H1 (cell line): ENCODE measurements around the gene RXFP4. TPM values are rescaled to one million over a fixed set of nuclear protein-coding genes. Genes with fewer than 3 reads are reported as not detected.

Experiments used
- BACH1 ChIP-seq: IDR thresholded peaks from 2 replicates; pipeline ENCODE4 v1.6.1; 2012; ENCODE audit warnings: low read length, improper control_type of control experiment
- CTBP2 ChIP-seq: IDR thresholded peaks from 2 replicates; pipeline ENCODE4 v1.7.0; 2011; ENCODE audit warnings: borderline replicate concordance, mild to moderate bottlenecking, moderate library complexity, mixed read lengths, low read length; ENCODE audit not compliant: insufficient read depth, insufficient read length
- EGR1 ChIP-seq: IDR thresholded peaks from 2 replicates; pipeline ENCODE4 v1.6.1; 2011; ENCODE audit warnings: low read depth, low read length, borderline replicate concordance
- KDM4A ChIP-seq: IDR thresholded peaks from one replicate; pipeline ENCODE4 v1.7.1; 2012; ENCODE audit warnings: low read depth, mild to moderate bottlenecking, moderate library complexity, low read length, inconsistent platforms; ENCODE audit not compliant: severe bottlenecking
- KDM5A ChIP-seq: fragments of 200-600 bp; IDR thresholded peaks from 2 replicates; pipeline ENCODE4 v1.7.1; 2012; ENCODE audit warnings: mild to moderate bottlenecking, low read length, inconsistent platforms, mixed read lengths
- MAFK ChIP-seq: IDR thresholded peaks from 2 replicates; pipeline ENCODE4 v1.6.1; 2012; ENCODE audit warnings: low read depth, mild to moderate bottlenecking, improper control_type of control experiment, low read length
- PHF8 ChIP-seq: fragments of 200-600 bp; sonication (generic); conservative IDR thresholded peaks from 2 replicates; pipeline ENCODE4 v1.7.1; 2012; ENCODE audit warnings: low read depth, mild to moderate bottlenecking, inconsistent platforms, low read length, moderate library complexity
- POLR2A ChIP-seq, 2 experiments: IDR thresholded peaks; 1 replicate in 1 of 2; 2 replicates in 1 of 2; pipeline ENCODE4 v1.6.1; 2011; ENCODE audit warnings: low read depth in 2 of 2, low read length in 2 of 2, mild to moderate bottlenecking in 2 of 2; ENCODE audit errors: control extremely low read depth in 1 of 2
- POLR2AphosphoS5 ChIP-seq: IDR thresholded peaks from 2 replicates; pipeline ENCODE4 v1.6.1; 2011; ENCODE audit warnings: low read depth, low read length
- RAD21 ChIP-seq, 2 experiments: IDR thresholded peaks in 1 of 2; conservative IDR thresholded peaks in 1 of 2; 2 replicates each; pipeline ENCODE4 v1.6.1; 2011; ENCODE audit warnings: low read depth in 2 of 2, low read length in 2 of 2, improper control_type of control experiment in 1 of 2, inconsistent platforms in 1 of 2, mild to moderate bottlenecking in 1 of 2, moderate library complexity in 1 of 2
- SIN3A ChIP-seq, 2 experiments: IDR thresholded peaks in 1 of 2; conservative IDR thresholded peaks in 1 of 2; 2 replicates each; pipeline ENCODE4 v1.6.1; 2011 to 2012; ENCODE audit warnings: low read length in 2 of 2, improper control_type of control experiment in 1 of 2, low read depth in 1 of 2, mild to moderate bottlenecking in 1 of 2
- SP1 ChIP-seq: IDR thresholded peaks from 2 replicates; pipeline ENCODE4 v1.6.1; 2011; ENCODE audit warnings: low read depth, low read length
- SP2 ChIP-seq: IDR thresholded peaks from 2 replicates; pipeline ENCODE4 v1.6.1; 2012; ENCODE audit warnings: mild to moderate bottlenecking, low read length, inconsistent platforms
- TAF1 ChIP-seq: IDR thresholded peaks from 2 replicates; pipeline ENCODE4 v1.6.1; 2011; ENCODE audit warnings: mild to moderate bottlenecking, low read depth, low read length
- TAF7 ChIP-seq: optimal IDR thresholded peaks from 2 replicates; pipeline ENCODE3; 2011; ENCODE audit warnings: low read depth, mild to moderate bottlenecking, inconsistent platforms, low read length, moderate library complexity, borderline replicate concordance
- TBP ChIP-seq: IDR thresholded peaks from 2 replicates; pipeline ENCODE4 v1.6.1; 2011; ENCODE audit warnings: low read depth, low read length, improper control_type of control experiment
- polyA plus RNA-seq, 7 experiments: library from polyadenylated mRNA; depleted of rRNA in 3 of 7; stranded (reverse) in 5 of 7; unstranded in 2 of 7; fragments of >200 nt in 5 of 7; fragments of 200-250 nt in 2 of 7; gene quantifications; 1 replicate in 5 of 7; 2 replicates in 1 of 7; 4 replicates in 1 of 7; pipeline versions ENCODE4 v1.2.1 to v1.2.3, GENCODE V29; 2011 to 2013; ENCODE audit warnings: missing spikeins in 2 of 7, mixed read lengths in 2 of 7
- total RNA-seq: library from RNA; stranded (reverse); fragmentation: NEBNext Ultra II Directional; extraction: Animal tissue kit (Norgen Biotek cat#: 25700); gene quantifications from 2 replicates; pipeline ENCODE4 v1.2.1, GENCODE V29; 2021

The RXFP4 gene
- total and polyA plus RNA-seq, 2 of the 8 experiments (the other 6 are each of a cell fraction or from before 2014, with no cell fraction given) = not detected

GRCh38 chr1:155911156-155912055, 30.0 kb upstream of the RXFP4 start, which contains the start of gene RIT1 (continued):
- TF ChIP-seq RAD21 (IDR thresholded peaks at IDR 0.05 in 1 of 2, conservative IDR thresholded peaks at IDR 0.05 in 1 of 2; ENCODE audit: low read depth in 2 of 2, low read length in 2 of 2) = no peak
- no peak for TF ChIP-seq MAFK
- no peak for TF ChIP-seq SP2
- peak in 1 of 2 experiments; percentile 68; a peak in 2 of 4 replicates for TF ChIP-seq SIN3A (conservative IDR thresholded peaks at IDR 0.05 in 1 of 2, IDR thresholded peaks at IDR 0.05 in 1 of 2; ENCODE audit: low read depth in 1 of 2, low read length in 2 of 2)
- TF ChIP-seq SP1 = peak; percentile 38; the same call in 1 of the 2 replicates
- TF ChIP-seq TAF1 = peak; percentile 56; the same call in 1 of the 2 replicates
- TF ChIP-seq TAF7 = peak; percentile 39
- peak; percentile 90 for TF ChIP-seq POLR2AphosphoS5
- no peak for TF ChIP-seq KDM5A
- TF ChIP-seq POLR2A (IDR thresholded peaks at IDR 0.05; ENCODE audit: control extremely low read depth in 1 of 2, low read depth in 2 of 2, low read length in 2 of 2) = peak in 1 of 2 experiments; percentile 79; a peak in 2 of 3 replicates
- peak; percentile 22; the same call in 1 of the 2 replicates for TF ChIP-seq BACH1
- TF ChIP-seq CTBP2 = no peak
- TF ChIP-seq EGR1 = no peak
- TF ChIP-seq KDM4A = peak; percentile 43
- peak; percentile 51 for TF ChIP-seq TBP
- TF ChIP-seq PHF8 = peak; percentile 70
